HCT116 (cell line): ENCODE measurements around the gene RNF145. TPM values are rescaled to one million over a fixed set of nuclear protein-coding genes. Genes with fewer than 3 reads are reported as not detected.
A peak's percentile ranks its signal among the peaks of the same experiment; 100 is the strongest.

Experiments
- ATAC-seq: fragments of 200-7000 bp; cut with Tn5 transposase; 2 replicates; pipeline ENCODE4 v1.9.1; 2020; ENCODE audit warnings: mild to moderate bottlenecking, moderate library complexity
- Bru-seq: library from RNA; stranded (reverse); fragments of 400-500 nt; gene quantifications from one replicate; lab custom pipeline; 2021; lab: Mats Ljungman, UMichigan
- BruChase-seq, 2 experiments: library from RNA; stranded (reverse); fragments of 400-500 nt; gene quantifications; one replicate each; lab custom pipeline; 2021; lab: Mats Ljungman, UMichigan
- BruUV-seq: library from RNA; stranded (reverse); fragments of 400-500 nt; replicated peaks from 2 replicates; lab custom pipeline; 2021; lab: Mats Ljungman, UMichigan
- CTCF ChIA-PET: fragments of 300-600 bp; sonication (Branson Sonifier 250); formaldehyde crosslinking; loops from one replicate; lab custom pipeline; 2021; ENCODE audit warnings: antibody characterized with exemption; lab: Charles Lee
- POLR2A ChIA-PET: fragments of 300-600, 350-600 bp; sonication (Branson Sonifier 250); formaldehyde crosslinking; loops from one replicate; lab custom pipeline; 2021; ENCODE audit warnings: antibody characterized with exemption; lab: Charles Lee
- RAD21 ChIA-PET, 2 experiments: fragments of 300-600 bp; sonication (Branson Sonifier 250); formaldehyde crosslinking; loops; one replicate each; lab custom pipeline; 2023; ENCODE audit warnings: low total read pairs in 2 of 2; ENCODE audit not compliant: uncharacterized antibody in 2 of 2, unreplicated experiment in 2 of 2, low non-redundant PET in 1 of 2; lab: Charles Lee
- DNase-seq: peaks from one replicate; pipeline ENCODE4 v3.0.0-alpha.2; 2010; ENCODE audit warnings: low read depth, low spot score
- H2AFZ ChIP-seq: fragments of 200-600 bp; shearing (Covaris generic), sonication (generic); 2 replicates; pipeline ENCODE4 v1.6.1; 2017; ENCODE audit warnings: low read depth, mixed run types, mixed read lengths, antibody characterized with exemption, low read length; ENCODE audit not compliant: poor library complexity, severe bottlenecking
- H3K27ac ChIP-seq: 2 replicates; pipeline ENCODE4 v1.5.1; 2012; ENCODE audit warnings: low read depth, low read length
- H3K27me3 ChIP-seq: fragments of 200-600 bp; sonication (generic); 2 replicates; pipeline ENCODE4 v1.6.1; 2016; ENCODE audit warnings: mixed run types, low read length, mixed read lengths; ENCODE audit not compliant: insufficient read depth
- H3K36me3 ChIP-seq, 2 experiments: fragments of 200-500 bp in 1 of 2; fragments of 200-600 bp in 1 of 2; sonication (Bioruptor generic) in 1 of 2; sonication (generic) in 1 of 2; 2 replicates each; pipeline versions ENCODE4 v1.5.1 to v1.6.1; 2014 to 2016; ENCODE audit warnings: low read length in 2 of 2, inconsistent platforms in 1 of 2, mixed read lengths in 1 of 2, mixed run types in 1 of 2; ENCODE audit not compliant: insufficient read depth in 2 of 2, control insufficient read depth in 1 of 2
- H3K4me1 ChIP-seq, 2 experiments: fragments of 200-600 bp in 1 of 2; sonication (generic) in 1 of 2; 2 replicates each; pipeline versions ENCODE4 v1.5.1 to v1.6.1; 2012 to 2017; ENCODE audit warnings: low read length in 2 of 2, inconsistent platforms in 1 of 2, mild to moderate bottlenecking in 1 of 2, mixed read lengths in 1 of 2, mixed run types in 1 of 2, moderate library complexity in 1 of 2; ENCODE audit not compliant: insufficient read depth in 2 of 2, control insufficient read depth in 1 of 2
- H3K4me2 ChIP-seq: fragments of 200-600 bp; sonication (generic); 2 replicates; pipeline ENCODE4 v1.6.1; 2017; ENCODE audit warnings: mixed run types, low read length, mixed read lengths
- H3K4me3 ChIP-seq, 2 experiments: fragments of 200-600 bp in 1 of 2; sonication (generic) in 1 of 2; replicated peaks in 1 of 2; 2 replicates each; pipeline ENCODE4 v1.5.1; 2011 to 2016; ENCODE audit warnings: low read length in 2 of 2, control low read depth in 1 of 2, low read depth in 1 of 2, mild to moderate bottlenecking in 1 of 2, mixed read lengths in 1 of 2, mixed run types in 1 of 2
- H3K79me2 ChIP-seq: fragments of 200-600 bp; sonication (generic); 2 replicates; pipeline ENCODE4 v1.6.1; 2017; ENCODE audit warnings: mild to moderate bottlenecking, mixed run types, low read length, moderate library complexity, mixed read lengths; ENCODE audit not compliant: insufficient read depth
- H3K9ac ChIP-seq: fragments of 200-600 bp; sonication (generic); 2 replicates; pipeline ENCODE4 v1.6.1; 2016; ENCODE audit warnings: low read length, mixed read lengths
- H3K9me2 ChIP-seq: fragments of 200-600 bp; sonication (generic), shearing (Covaris generic); 2 replicates; pipeline ENCODE4 v1.6.1; 2017; ENCODE audit warnings: mixed run types, mild to moderate bottlenecking, moderate library complexity; ENCODE audit not compliant: insufficient read depth
- H3K9me3 ChIP-seq, 2 experiments: fragments of 200-500 bp in 1 of 2; fragments of 200-600 bp in 1 of 2; sonication (Bioruptor generic) in 1 of 2; sonication (generic) in 1 of 2; 2 replicates each; pipeline ENCODE4 v1.6.1; 2014 to 2017; ENCODE audit warnings: low read length in 2 of 2, mixed read lengths in 2 of 2, inconsistent platforms in 1 of 2, low read depth in 1 of 2, mild to moderate bottlenecking in 1 of 2, mixed run types in 1 of 2, moderate library complexity in 1 of 2; ENCODE audit not compliant: control insufficient read depth in 1 of 2, insufficient read depth in 1 of 2
- H4K20me1 ChIP-seq: fragments of 200-600 bp; sonication (generic), shearing (Covaris generic); 2 replicates; pipeline ENCODE4 v1.6.1; 2017; ENCODE audit warnings: mixed run types, mild to moderate bottlenecking, moderate library complexity; ENCODE audit not compliant: insufficient read depth
- CBX3 ChIP-seq: IDR thresholded peaks from 2 replicates; pipeline ENCODE4 v1.6.1; 2012; ENCODE audit warnings: low read depth
- CEBPB ChIP-seq: IDR thresholded peaks from 2 replicates; pipeline ENCODE4 v1.6.1; 2012; ENCODE audit warnings: low read depth
- EGR1 ChIP-seq: IDR thresholded peaks from 2 replicates; pipeline ENCODE4 v1.6.1; 2012; ENCODE audit warnings: low read depth
- ELF1 ChIP-seq: IDR thresholded peaks from 2 replicates; pipeline ENCODE4 v1.6.1; 2012; ENCODE audit warnings: low read depth, borderline replicate concordance
- EZH2 ChIP-seq: fragments of 200-600 bp; sonication (generic); IDR thresholded peaks from 2 replicates; pipeline ENCODE4 v1.6.1; 2017; ENCODE audit warnings: antibody characterized with exemption, mixed run types
- EZH2phosphoT487 ChIP-seq: fragments of 200-600 bp; IDR thresholded peaks from 2 replicates; pipeline ENCODE4 v1.6.1; 2018; ENCODE audit warnings: antibody characterized with exemption, borderline replicate concordance
- JUND ChIP-seq: IDR thresholded peaks from 2 replicates; pipeline ENCODE4 v1.6.1; 2012
- POLR2A ChIP-seq: IDR thresholded peaks from 2 replicates; pipeline ENCODE4 v1.7.0; 2011; ENCODE audit warnings: borderline replicate concordance; ENCODE audit not compliant: insufficient read depth, insufficient read length; ENCODE audit errors: extremely low read depth
- POLR2AphosphoS5 ChIP-seq: IDR thresholded peaks from 2 replicates; pipeline ENCODE4 v1.6.1; 2011; ENCODE audit warnings: mild to moderate bottlenecking, low read depth, low read length, moderate library complexity
- RAD21 ChIP-seq: IDR thresholded peaks from 2 replicates; pipeline ENCODE4 v1.6.1; 2012; ENCODE audit warnings: low read depth, mild to moderate bottlenecking
- SIN3A ChIP-seq: IDR thresholded peaks from 2 replicates; pipeline ENCODE4 v1.6.1; 2012; ENCODE audit warnings: low read depth
- SRF ChIP-seq: IDR thresholded peaks from 2 replicates; pipeline ENCODE4 v1.6.1; 2012; ENCODE audit warnings: low read depth
- TCF7L2 ChIP-seq: IDR thresholded peaks from 2 replicates; pipeline ENCODE4 v1.7.0; 2011; ENCODE audit warnings: borderline replicate concordance, inconsistent platforms; ENCODE audit not compliant: insufficient read depth, insufficient read length; ENCODE audit errors: extremely low read depth
- YY1 ChIP-seq: IDR thresholded peaks from 2 replicates; pipeline ENCODE4 v1.6.1; 2011; ENCODE audit warnings: low read length, low read depth, moderate library complexity, mild to moderate bottlenecking; ENCODE audit not compliant: insufficient replicate concordance; ENCODE audit errors: extremely low read depth
- ZBTB33 ChIP-seq: IDR thresholded peaks from 2 replicates; pipeline ENCODE4 v1.6.1; 2011; ENCODE audit warnings: mild to moderate bottlenecking, low read length, moderate library complexity; ENCODE audit not compliant: insufficient replicate concordance; ENCODE audit errors: extremely low read depth
- ZFX ChIP-seq: fragments of 450-650 bp; IDR thresholded peaks from 2 replicates; pipeline ENCODE4 v1.6.1; 2017
- ZNF274 ChIP-seq: fragments of 200-500 bp; sonication (Bioruptor generic); IDR thresholded peaks from 2 replicates; pipeline ENCODE4 v1.6.1; 2014; ENCODE audit warnings: mild to moderate bottlenecking, low read depth, low read length, inconsistent platforms
- intact Hi-C: fragments of 100-400 bp; cut with micrococcal nuclease; formaldehyde crosslinking; loops from 2 replicates; pipeline ENCODE4 v1.10.0; 2022
- long read RNA-seq: library from polyadenylated mRNA; unstranded; transcript quantifications from one replicate; pipeline ENCODE4 v2.0.0, GENCODE V29; 2021; ENCODE audit not compliant: unreplicated experiment
- polyA plus RNA-seq: library from polyadenylated mRNA; unstranded; fragments of >200 nt; gene quantifications from 2 replicates; pipeline ENCODE4 v1.2.1, GENCODE V29; 2012; ENCODE audit warnings: missing spikeins
- total RNA-seq: library from RNA; stranded (reverse); gene quantifications from one replicate; pipeline ENCODE4 v1.2.1, GENCODE V29; 2021; ENCODE audit not compliant: unreplicated experiment
- TF ChIP-seq, protein P1 (sequence below): IDR thresholded peaks from 2 replicates; pipeline ENCODE4 v1.6.1; 2012; ENCODE audit warnings: low read depth
- TF ChIP-seq, protein P2 (sequence below): IDR thresholded peaks from 2 replicates; pipeline ENCODE4 v1.6.1; 2012

Gene RNF145
- 60.6 TPM for total RNA-seq
- 37.3 and 38.5 TPM in 2 replicates for polyA plus RNA-seq
- percentile 95 among the genes with signal in this experiment for Bru-seq, nascent RNA
- BruChase-seq, experiment 1, labeled RNA remaining after a 6-hour chase, result percentile 85 among the genes with signal in this experiment
- percentile 91 among the genes with signal in this experiment for BruChase-seq, experiment 2, labeled RNA remaining after a 2-hour chase
- long read RNA-seq, partial matches to known transcripts, result 14 of 65 reads
- long read RNA-seq, other reads (novel, unspliced or antisense), result 47 of 65 reads

- CTCF ChIA-PET, result no interaction called here
- intact Hi-C loops, result loop anchor here (2.0 kb wide), 1 partner anchor 53 kb away; the partner anchor contains the start of gene UBLCP1
- ATAC-seq, result peak; percentile 78
- H4K20me1 ChIP-seq, result peaks cover 7% of the 10 kb centered on the region; the same call in 1 of the 2 replicates
- peak within 1 kb of the TSS; percentile 80 for H3K9ac ChIP-seq
- peak; percentile 68 for DNase-seq
- H3K9me2 ChIP-seq, result no peaks in the 10 kb centered on the region
- H3K4me1 ChIP-seq, result peaks cover 14 to 35% of the 10 kb centered on the region in 2 experiments; a peak in 3 of 4 replicates
- H2AFZ ChIP-seq, result peak within 1 kb of the TSS; percentile 85
- H3K4me3 ChIP-seq, result peak within 1 kb of the TSS; percentile 89
- RAD21 ChIA-PET, result no interaction called here
- POLR2A ChIA-PET, result no interaction called here
- H3K4me2 ChIP-seq, result peak within 1 kb of the TSS; percentile 93
- H3K27ac ChIP-seq, result peak within 1 kb of the TSS; percentile 75
- H3K9me3 ChIP-seq, result no peaks in the 10 kb centered on the region
- H3K79me2 ChIP-seq, result peaks cover 43% of the 10 kb centered on the region
- BruUV-seq, result TSS peak; percentile 84
- no peaks in the 10 kb centered on the region; a peak in 1 of 4 replicates for H3K36me3 ChIP-seq
- H3K27me3 ChIP-seq, result no peaks in the 10 kb centered on the region
- peak; percentile 80 for TF ChIP-seq POLR2AphosphoS5
- TF ChIP-seq, protein P1, sequence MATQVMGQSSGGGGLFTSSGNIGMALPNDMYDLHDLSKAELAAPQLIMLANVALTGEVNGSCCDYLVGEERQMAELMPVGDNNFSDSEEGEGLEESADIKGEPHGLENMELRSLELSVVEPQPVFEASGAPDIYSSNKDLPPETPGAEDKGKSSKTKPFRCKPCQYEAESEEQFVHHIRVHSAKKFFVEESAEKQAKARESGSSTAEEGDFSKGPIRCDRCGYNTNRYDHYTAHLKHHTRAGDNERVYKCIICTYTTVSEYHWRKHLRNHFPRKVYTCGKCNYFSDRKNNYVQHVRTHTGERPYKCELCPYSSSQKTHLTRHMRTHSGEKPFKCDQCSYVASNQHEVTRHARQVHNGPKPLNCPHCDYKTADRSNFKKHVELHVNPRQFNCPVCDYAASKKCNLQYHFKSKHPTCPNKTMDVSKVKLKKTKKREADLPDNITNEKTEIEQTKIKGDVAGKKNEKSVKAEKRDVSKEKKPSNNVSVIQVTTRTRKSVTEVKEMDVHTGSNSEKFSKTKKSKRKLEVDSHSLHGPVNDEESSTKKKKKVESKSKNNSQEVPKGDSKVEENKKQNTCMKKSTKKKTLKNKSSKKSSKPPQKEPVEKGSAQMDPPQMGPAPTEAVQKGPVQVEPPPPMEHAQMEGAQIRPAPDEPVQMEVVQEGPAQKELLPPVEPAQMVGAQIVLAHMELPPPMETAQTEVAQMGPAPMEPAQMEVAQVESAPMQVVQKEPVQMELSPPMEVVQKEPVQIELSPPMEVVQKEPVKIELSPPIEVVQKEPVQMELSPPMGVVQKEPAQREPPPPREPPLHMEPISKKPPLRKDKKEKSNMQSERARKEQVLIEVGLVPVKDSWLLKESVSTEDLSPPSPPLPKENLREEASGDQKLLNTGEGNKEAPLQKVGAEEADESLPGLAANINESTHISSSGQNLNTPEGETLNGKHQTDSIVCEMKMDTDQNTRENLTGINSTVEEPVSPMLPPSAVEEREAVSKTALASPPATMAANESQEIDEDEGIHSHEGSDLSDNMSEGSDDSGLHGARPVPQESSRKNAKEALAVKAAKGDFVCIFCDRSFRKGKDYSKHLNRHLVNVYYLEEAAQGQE, result no peak
- peak; percentile 50 for TF ChIP-seq POLR2A
- peak; percentile 75; the same call in 1 of the 2 replicates for TF ChIP-seq CBX3
- TF ChIP-seq, protein P2, sequence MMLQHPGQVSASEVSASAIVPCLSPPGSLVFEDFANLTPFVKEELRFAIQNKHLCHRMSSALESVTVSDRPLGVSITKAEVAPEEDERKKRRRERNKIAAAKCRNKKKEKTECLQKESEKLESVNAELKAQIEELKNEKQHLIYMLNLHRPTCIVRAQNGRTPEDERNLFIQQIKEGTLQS, result no peak
- peak; percentile 76 for TF ChIP-seq YY1
- peak; percentile 98 for TF ChIP-seq EGR1
- TF ChIP-seq ZNF274, result no peak
- no peak for TF ChIP-seq JUND
- TF ChIP-seq ELF1, result no peak
- TF ChIP-seq SRF, result no peak
- TF ChIP-seq EZH2, result no peak
- no peak for TF ChIP-seq CEBPB
- TF ChIP-seq ZBTB33, result no peak
- TF ChIP-seq RAD21, result no peak
- TF ChIP-seq ZFX, result peak; percentile 42
- peak; percentile 60; the same call in 1 of the 2 replicates for TF ChIP-seq SIN3A
- no peak for TF ChIP-seq EZH2phosphoT487
- TF ChIP-seq TCF7L2, result peak; percentile 37
Observed at GRCh38 chr5:159209438-159210209, at the start of gene RNF145. Gene RNF145 (minus strand): TSS chr5:159209553. CDS start chr5:159203617, 5,936 bp downstream.
